ENCODE data around the gene PTPRK.

PTPRK gene

DNA sequence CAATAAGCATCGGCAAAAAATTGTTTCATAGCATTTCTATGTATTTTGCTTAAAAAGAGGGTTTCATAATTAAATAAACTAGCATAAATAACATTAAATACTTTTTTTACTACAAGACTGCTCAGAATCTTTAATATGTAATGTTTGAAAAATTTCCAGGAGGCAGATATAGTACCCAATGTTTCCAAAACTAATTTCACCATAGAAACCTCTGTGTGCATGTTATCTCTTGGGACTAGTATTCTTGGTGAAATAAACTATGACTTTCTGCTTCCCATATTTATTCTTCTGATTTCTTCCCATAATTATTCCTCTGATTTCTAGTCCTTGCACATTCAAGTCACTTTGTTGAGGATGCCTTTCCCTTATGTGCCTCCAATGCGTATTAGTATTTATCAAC lies 94.5 kb downstream of the PTPRK start:
- Histone ChIP-seq H3K9me3 (ENCODE audit: control insufficient read depth, low read length) (no peaks in the 10 kb centered on the region), H3K4ac (ENCODE audit: low read depth in 1 of 2, low read length in 2 of 2) (no peak overlapping the region), H4K8ac (ENCODE audit: low read length) (no peak overlapping the region), H2AK5ac (ENCODE audit: low read length, severe bottlenecking) (no peak overlapping the region), H2BK15ac (ENCODE audit: low read depth, poor library complexity, severe bottlenecking) (no peak overlapping the region), H3K36me3 (ENCODE audit: control insufficient read depth in 1 of 2, insufficient read depth in 2 of 2, low read depth in 1 of 2, low read length in 2 of 2) (no peaks in the 10 kb centered on the region), H3K23ac (ENCODE audit: low read length in 2 of 2) (no peak overlapping the region), H2BK120ac (ENCODE audit: low read depth, low read length) (no peak overlapping the region), H3K27me3 (ENCODE audit: control insufficient read depth in 1 of 2, insufficient read depth in 1 of 2, low read length in 2 of 2) (no peaks in the 10 kb centered on the region), H2BK5ac (ENCODE audit: low read depth, low read length, poor library complexity, severe bottlenecking) (no peak overlapping the region), H3K4me2 (ENCODE audit: low read length, poor library complexity, severe bottlenecking) (no peak overlapping the region), H3K18ac (ENCODE audit: low read depth in 1 of 2, low read length in 2 of 2) (no peak overlapping the region), H3K4me3 (ENCODE audit: insufficient read depth in 1 of 2, low read depth in 1 of 2, low read length in 2 of 2) (no peak overlapping the region), H3K79me1 (replicated peaks; ENCODE audit: low read length, poor library complexity, severe bottlenecking) (peaks cover 12% of the 10 kb centered on the region), H3K14ac (ENCODE audit: low read length in 2 of 2) (no peak overlapping the region), H4K91ac (ENCODE audit: low read length) (no peak overlapping the region), H2BK12ac (ENCODE audit: low read length in 2 of 2) (no peak overlapping the region), H3K9ac (ENCODE audit: low read length) (no peak overlapping the region), H3K4me1 (ENCODE audit: control insufficient read depth, insufficient read depth, low read depth, low read length) (no peaks in the 10 kb centered on the region), H2AFZ (ENCODE audit: low read depth, low read length) (no peak overlapping the region), H3K27ac (ENCODE audit: low read length, poor library complexity, severe bottlenecking) (no peak overlapping the region)
- DNase-seq, result no peak
- whole genome bisulfite sequencing, result 97% methylated on average over 1 of the region's 2 CpGs

DNA sequence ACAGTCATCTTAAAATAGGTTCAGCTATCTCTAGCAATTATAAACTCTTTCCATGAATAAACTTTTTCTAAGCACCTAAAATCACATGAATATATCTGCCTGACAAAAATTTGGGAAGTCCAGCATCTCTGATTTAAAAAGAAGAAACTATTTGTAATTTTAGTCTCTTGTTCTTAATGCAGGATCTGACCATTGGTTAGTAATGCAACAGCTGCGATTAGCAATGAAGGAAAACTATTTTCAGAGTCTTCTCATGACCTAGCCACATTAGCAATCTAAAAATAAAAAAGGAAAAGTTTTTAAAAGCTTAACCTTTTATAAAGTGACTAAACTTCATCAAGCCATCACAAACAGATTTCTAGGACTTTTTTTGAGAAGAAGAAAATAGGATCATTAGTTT lies 97.5 kb downstream of the PTPRK start:
- DNase-seq, result no peak
- Histone ChIP-seq H2BK5ac (ENCODE audit: low read depth, low read length, poor library complexity, severe bottlenecking) (no peak overlapping the region), H2BK120ac (ENCODE audit: low read depth, low read length) (no peak overlapping the region), H2BK15ac (ENCODE audit: low read depth, poor library complexity, severe bottlenecking) (no peak overlapping the region), H4K8ac (ENCODE audit: low read length) (no peak overlapping the region), H3K36me3 (ENCODE audit: control insufficient read depth in 1 of 2, insufficient read depth in 2 of 2, low read depth in 1 of 2, low read length in 2 of 2) (no peaks in the 10 kb centered on the region), H4K91ac (ENCODE audit: low read length) (no peak overlapping the region), H3K14ac (ENCODE audit: low read length in 2 of 2) (no peak overlapping the region), H2BK12ac (ENCODE audit: low read length in 2 of 2) (no peak overlapping the region), H3K18ac (ENCODE audit: low read depth in 1 of 2, low read length in 2 of 2) (no peak overlapping the region), H3K79me1 (replicated peaks; ENCODE audit: low read length, poor library complexity, severe bottlenecking) (peaks cover 22% of the 10 kb centered on the region), H3K4me2 (ENCODE audit: low read length, poor library complexity, severe bottlenecking) (no peak overlapping the region), H3K9ac (ENCODE audit: low read length) (no peak overlapping the region), H2AK5ac (ENCODE audit: low read length, severe bottlenecking) (no peak overlapping the region), H3K9me3 (ENCODE audit: control insufficient read depth, low read length) (peaks cover 11% of the 10 kb centered on the region), H3K27me3 (ENCODE audit: control insufficient read depth in 1 of 2, insufficient read depth in 1 of 2, low read length in 2 of 2) (no peaks in the 10 kb centered on the region), H3K4me1 (ENCODE audit: control insufficient read depth, insufficient read depth, low read depth, low read length) (no peaks in the 10 kb centered on the region), H3K27ac (ENCODE audit: low read length, poor library complexity, severe bottlenecking) (no peak overlapping the region), H3K4ac (ENCODE audit: low read depth in 1 of 2, low read length in 2 of 2) (no peak overlapping the region), H3K4me3 (ENCODE audit: insufficient read depth in 1 of 2, low read depth in 1 of 2, low read length in 2 of 2) (no peak overlapping the region), H3K23ac (ENCODE audit: low read length in 2 of 2) (no peak overlapping the region), H2AFZ (ENCODE audit: low read depth, low read length) (no peak overlapping the region)
- WGBS, result no CpG with 5 or more reads among the region's 1 CpG

DNA sequence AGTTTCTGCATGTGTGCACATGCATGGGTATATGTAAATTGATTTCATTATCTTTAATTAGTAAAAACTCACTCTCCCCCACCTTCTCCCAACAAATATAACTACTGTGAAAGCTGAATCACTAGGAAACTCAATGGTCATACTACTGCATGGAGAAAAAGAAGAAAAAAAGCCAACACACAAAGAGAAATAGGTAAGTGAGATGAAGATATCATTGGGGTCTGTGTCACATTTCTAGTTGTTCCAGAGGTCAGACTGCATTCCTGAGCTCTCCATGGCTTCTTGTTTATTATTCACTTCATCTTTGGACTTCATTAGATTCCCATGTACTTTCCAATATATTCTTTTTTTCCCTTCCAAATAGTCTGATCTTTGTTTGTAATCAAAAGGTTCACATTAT lies 98.2 kb downstream of the PTPRK start:
- Histone ChIP-seq H2AK5ac (ENCODE audit: low read length, severe bottlenecking) (no peak overlapping the region), H4K8ac (ENCODE audit: low read length) (no peak overlapping the region), H3K14ac (ENCODE audit: low read length in 2 of 2) (no peak overlapping the region), H3K9me3 (ENCODE audit: control insufficient read depth, low read length) (peaks cover 11% of the 10 kb centered on the region), H3K27me3 (ENCODE audit: control insufficient read depth in 1 of 2, insufficient read depth in 1 of 2, low read length in 2 of 2) (no peaks in the 10 kb centered on the region), H2AFZ (ENCODE audit: low read depth, low read length) (no peak overlapping the region), H3K4me2 (ENCODE audit: low read length, poor library complexity, severe bottlenecking) (no peak overlapping the region), H2BK15ac (ENCODE audit: low read depth, poor library complexity, severe bottlenecking) (no peak overlapping the region), H3K18ac (ENCODE audit: low read depth in 1 of 2, low read length in 2 of 2) (no peak overlapping the region), H3K4me3 (ENCODE audit: insufficient read depth in 1 of 2, low read depth in 1 of 2, low read length in 2 of 2) (no peak overlapping the region), H3K9ac (ENCODE audit: low read length) (no peak overlapping the region), H3K4ac (ENCODE audit: low read depth in 1 of 2, low read length in 2 of 2) (no peak overlapping the region), H3K27ac (ENCODE audit: low read length, poor library complexity, severe bottlenecking) (no peak overlapping the region), H2BK5ac (ENCODE audit: low read depth, low read length, poor library complexity, severe bottlenecking) (no peak overlapping the region), H2BK120ac (ENCODE audit: low read depth, low read length) (no peak overlapping the region), H3K79me1 (replicated peaks; ENCODE audit: low read length, poor library complexity, severe bottlenecking) (peaks cover 20% of the 10 kb centered on the region), H3K4me1 (ENCODE audit: control insufficient read depth, insufficient read depth, low read depth, low read length) (no peaks in the 10 kb centered on the region), H2BK12ac (ENCODE audit: low read length in 2 of 2) (no peak overlapping the region), H3K23ac (ENCODE audit: low read length in 2 of 2) (no peak overlapping the region), H4K91ac (ENCODE audit: low read length) (no peak overlapping the region), H3K36me3 (ENCODE audit: control insufficient read depth in 1 of 2, insufficient read depth in 2 of 2, low read depth in 1 of 2, low read length in 2 of 2) (no peaks in the 10 kb centered on the region)
- DNase-seq, result no peak

DNA sequence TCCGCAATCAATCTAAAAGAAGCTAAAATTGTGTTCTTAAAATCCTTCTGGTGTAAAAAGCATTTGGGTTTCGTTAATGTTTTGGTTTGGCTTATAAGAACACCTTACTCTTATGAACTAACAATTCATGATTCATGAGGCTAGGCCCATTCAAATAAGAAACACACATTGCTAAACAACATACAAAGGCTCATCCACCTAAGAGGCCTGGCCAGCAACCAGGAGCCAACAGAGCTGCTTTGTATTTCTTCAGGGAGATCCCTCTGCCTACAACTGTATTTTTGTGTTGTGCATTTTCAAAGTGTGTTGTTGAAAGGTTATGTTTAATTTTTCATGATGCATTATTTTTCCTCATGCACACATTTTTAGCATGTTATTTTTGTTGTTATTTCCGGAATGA lies 98.6 kb downstream of the PTPRK start:
- H3K79me1 ChIP-seq (replicated peaks; ENCODE audit: low read length, poor library complexity, severe bottlenecking), result peaks cover 19% of the 10 kb centered on the region
- H2BK12ac ChIP-seq (ENCODE audit: low read length in 2 of 2), result no peak overlapping the region
- H3K14ac ChIP-seq (ENCODE audit: low read length in 2 of 2), result no peak overlapping the region
- no peak overlapping the region for H4K8ac ChIP-seq (ENCODE audit: low read length)
- H3K23ac ChIP-seq (ENCODE audit: low read length in 2 of 2), result no peak overlapping the region
- no peak for DNase-seq
- no peak overlapping the region for H3K4me3 ChIP-seq (ENCODE audit: insufficient read depth in 1 of 2, low read depth in 1 of 2, low read length in 2 of 2)
- no peak overlapping the region for H3K9ac ChIP-seq (ENCODE audit: low read length)
- H3K27ac ChIP-seq (ENCODE audit: low read length, poor library complexity, severe bottlenecking), result no peak overlapping the region
- H4K91ac ChIP-seq (ENCODE audit: low read length), result no peak overlapping the region
- no peak overlapping the region for H2BK15ac ChIP-seq (ENCODE audit: low read depth, poor library complexity, severe bottlenecking)
- H3K36me3 ChIP-seq (ENCODE audit: control insufficient read depth in 1 of 2, insufficient read depth in 2 of 2, low read depth in 1 of 2, low read length in 2 of 2), result no peaks in the 10 kb centered on the region
- H2BK120ac ChIP-seq (ENCODE audit: low read depth, low read length), result no peak overlapping the region
- H3K4me1 ChIP-seq (ENCODE audit: control insufficient read depth, insufficient read depth, low read depth, low read length), result no peaks in the 10 kb centered on the region
- no peak overlapping the region for H2AFZ ChIP-seq (ENCODE audit: low read depth, low read length)
- H3K4me2 ChIP-seq (ENCODE audit: low read length, poor library complexity, severe bottlenecking), result no peak overlapping the region
- no peak overlapping the region for H3K4ac ChIP-seq (ENCODE audit: low read depth in 1 of 2, low read length in 2 of 2)
- H3K9me3 ChIP-seq (ENCODE audit: control insufficient read depth, low read length), result peaks cover 11% of the 10 kb centered on the region
- no peaks in the 10 kb centered on the region for H3K27me3 ChIP-seq (ENCODE audit: control insufficient read depth in 1 of 2, insufficient read depth in 1 of 2, low read length in 2 of 2)
- no peak overlapping the region for H3K18ac ChIP-seq (ENCODE audit: low read depth in 1 of 2, low read length in 2 of 2)
- H2BK5ac ChIP-seq (ENCODE audit: low read depth, low read length, poor library complexity, severe bottlenecking), result no peak overlapping the region
- WGBS, result no CpG with 5 or more reads among the region's 3 CpGs
- no peak overlapping the region for H2AK5ac ChIP-seq (ENCODE audit: low read length, severe bottlenecking)
